Subcutaneous abdominal adipose tissue (tissue), 5 donors: ENCODE data around the gene BFSP1.

Source experiments
- H3K27ac ChIP-seq: one replicate; pipeline ENCODE4 v1.7.0; 2013; ENCODE audit warnings: low read depth, mild to moderate bottlenecking, inconsistent platforms, low read length, moderate library complexity
- H3K27me3 ChIP-seq, 5 donors: one replicate each; pipeline ENCODE4 v1.7.0; 2013; ENCODE audit warnings: low read length in 5 of 5, inconsistent platforms in 1 of 5; ENCODE audit not compliant: control insufficient read depth in 5 of 5, insufficient read depth in 4 of 5
- H3K36me3 ChIP-seq, 5 donors: one replicate each; pipeline ENCODE4 v1.7.0; 2013; ENCODE audit warnings: low read length in 5 of 5; ENCODE audit not compliant: control insufficient read depth in 5 of 5, insufficient read depth in 5 of 5
- H3K4me1 ChIP-seq, 5 donors: one replicate each; pipeline ENCODE4 v1.7.0; 2013; ENCODE audit warnings: low read length in 5 of 5, mild to moderate bottlenecking in 3 of 5, moderate library complexity in 1 of 5; ENCODE audit not compliant: control insufficient read depth in 5 of 5, insufficient read depth in 5 of 5
- H3K4me3 ChIP-seq, 5 donors: one replicate each; pipeline ENCODE4 v1.7.0; 2013; ENCODE audit warnings: low read length in 5 of 5, low read depth in 1 of 5
- H3K9ac ChIP-seq, 5 donors: one replicate each; pipeline ENCODE4 v1.7.0; 2013; ENCODE audit warnings: low read length in 5 of 5, mild to moderate bottlenecking in 4 of 5, moderate library complexity in 3 of 5
- H3K9me3 ChIP-seq, 5 donors: one replicate each; pipeline ENCODE4 v1.7.0; 2013; ENCODE audit warnings: low read length in 5 of 5; ENCODE audit not compliant: control insufficient read depth in 5 of 5
- donor health status: healthy.
- donor health status: healthy.
- donor health status: healthy.
- donor health status: healthy.
- donor health status: healthy.

The BFSP1 gene

GRCh38 chr20:17557675-17558006 lies 26.5 kb upstream of the BFSP1 start:
- no peaks in the 10 kb centered on the region for H3K27me3 ChIP-seq
- peak overlapping the region; percentile 21 for H3K27ac ChIP-seq
- no peaks in the 10 kb centered on the region for H3K36me3 ChIP-seq
- no peak overlapping the region for H3K4me3 ChIP-seq
- H3K9me3 ChIP-seq: no peaks in the 10 kb centered on the region
- H3K9ac ChIP-seq: peak overlapping the region in 1 of 5 donors; percentile 41
- H3K4me1 ChIP-seq: peaks cover 7 to 19% (median 11%) of the 10 kb centered on the region in 5 donors

GRCh38 chr20:17556837-17557674 lies 25.9 kb upstream of the BFSP1 start:
- H3K9me3 ChIP-seq: no peaks in the 10 kb centered on the region
- no peaks in the 10 kb centered on the region for H3K27me3 ChIP-seq
- H3K4me1 ChIP-seq: peaks cover 7 to 19% (median 11%) of the 10 kb centered on the region in 5 donors
- no peak overlapping the region for H3K9ac ChIP-seq
- H3K36me3 ChIP-seq: no peaks in the 10 kb centered on the region
- no peak overlapping the region for H3K4me3 ChIP-seq
- H3K27ac ChIP-seq: peak overlapping the region; percentile 21

DNA sequence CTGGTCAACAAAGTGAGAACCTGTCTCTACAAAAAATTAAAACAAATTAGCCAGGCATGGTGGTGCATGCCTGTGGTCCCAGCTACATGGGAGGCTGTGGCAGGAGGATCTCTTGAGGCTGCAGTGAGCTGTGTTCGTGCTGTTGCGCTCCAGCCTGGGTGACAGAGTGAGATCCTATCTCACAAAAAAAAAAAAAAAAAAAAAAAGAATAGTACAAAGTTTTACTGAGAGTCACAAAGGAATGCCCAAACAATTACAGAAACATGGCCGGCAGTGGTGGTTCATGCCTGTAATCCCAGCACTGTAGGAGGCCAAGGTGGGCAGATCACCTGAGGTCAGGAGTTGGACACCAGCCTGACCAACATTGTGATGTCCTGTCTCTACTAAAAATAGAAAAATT lies 23.9 kb upstream of the BFSP1 start:
- Histone ChIP-seq H3K27ac (no peak overlapping the region), H3K4me1 (peaks cover 7 to 19% (median 11%) of the 10 kb centered on the region in 5 donors), H3K27me3 (no peaks in the 10 kb centered on the region), H3K9ac (no peak overlapping the region), H3K36me3 (no peaks in the 10 kb centered on the region), H3K4me3 (no peak overlapping the region), H3K9me3 (no peaks in the 10 kb centered on the region)

DNA sequence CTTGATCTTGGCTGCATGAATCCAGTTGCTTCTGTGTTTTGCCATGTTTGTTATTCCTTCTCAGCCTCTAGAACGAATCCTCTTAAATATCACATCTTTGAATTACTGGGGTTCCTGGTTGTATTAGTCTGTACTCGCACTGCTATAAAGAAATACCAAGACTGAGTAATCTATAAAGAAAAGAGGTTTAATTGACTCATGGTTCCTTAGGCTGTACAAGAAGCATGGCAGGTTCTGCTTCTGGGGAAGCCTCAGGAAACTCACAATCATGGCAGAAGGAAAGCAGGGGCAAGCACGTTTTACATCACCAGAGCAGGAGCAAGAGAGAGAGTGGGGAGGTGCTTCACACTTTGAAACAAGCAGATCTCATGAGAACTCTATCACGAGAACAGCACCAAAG lies 18.0 kb upstream of the BFSP1 start:
- H3K9me3 ChIP-seq: no peaks in the 10 kb centered on the region
- no peak overlapping the region for H3K4me3 ChIP-seq
- no peak overlapping the region for H3K27ac ChIP-seq

GRCh38 chr20:17545127-17545526 lies 13.9 kb upstream of the BFSP1 start:
- Histone ChIP-seq H3K36me3 (no peaks in the 10 kb centered on the region), H3K4me3 (no peak overlapping the region), H3K9me3 (no peaks in the 10 kb centered on the region), H3K27ac (no peak overlapping the region), H3K27me3 (no peaks in the 10 kb centered on the region), H3K9ac (no peak overlapping the region), H3K4me1 (peaks cover 0 to 10% (median 4%) of the 10 kb centered on the region in 5 donors)

More for the DNA sequence above, 18.0 kb upstream of the BFSP1 start:
- H3K9ac ChIP-seq: no peak overlapping the region
- no peaks in the 10 kb centered on the region for H3K27me3 ChIP-seq
- no peaks in the 10 kb centered on the region for H3K36me3 ChIP-seq
- H3K4me1 ChIP-seq: peaks cover 0 to 1% (median 0%) of the 10 kb centered on the region in 5 donors

GRCh38 chr20:17543531-17544131 lies 12.5 kb upstream of the BFSP1 start:
- H3K27ac ChIP-seq: peak overlapping the region; percentile 76
- peaks cover 0 to 12% (median 4%) of the 10 kb centered on the region in 5 donors for H3K4me1 ChIP-seq
- no peaks in the 10 kb centered on the region for H3K9me3 ChIP-seq
- no peak overlapping the region for H3K4me3 ChIP-seq
- no peaks in the 10 kb centered on the region for H3K36me3 ChIP-seq
- H3K27me3 ChIP-seq: no peaks in the 10 kb centered on the region
- no peak overlapping the region for H3K9ac ChIP-seq

- Histone ChIP-seq H3K4me1 (peaks cover 0 to 13% (median 4%) of the 10 kb centered on the region in 5 donors), H3K36me3 (no peaks in the 10 kb centered on the region), H3K27me3 (no peaks in the 10 kb centered on the region), H3K27ac (peak overlapping the region; percentile 76), H3K9me3 (no peaks in the 10 kb centered on the region), H3K9ac (no peak overlapping the region), H3K4me3 (peak overlapping the region in 1 of 5 donors; percentile 23)
Measured at GRCh38 chr20:17542993-17543412, 11.8 kb upstream of the BFSP1 start.

GRCh38 chr20:17542481-17542880 lies 11.3 kb upstream of the BFSP1 start:
- Histone ChIP-seq H3K4me3 (no peak overlapping the region), H3K9me3 (no peaks in the 10 kb centered on the region), H3K27me3 (no peaks in the 10 kb centered on the region), H3K9ac (no peak overlapping the region), H3K4me1 (peaks cover 0 to 13% (median 4%) of the 10 kb centered on the region in 5 donors), H3K27ac (peak overlapping the region; percentile 76), H3K36me3 (no peaks in the 10 kb centered on the region)

DNA sequence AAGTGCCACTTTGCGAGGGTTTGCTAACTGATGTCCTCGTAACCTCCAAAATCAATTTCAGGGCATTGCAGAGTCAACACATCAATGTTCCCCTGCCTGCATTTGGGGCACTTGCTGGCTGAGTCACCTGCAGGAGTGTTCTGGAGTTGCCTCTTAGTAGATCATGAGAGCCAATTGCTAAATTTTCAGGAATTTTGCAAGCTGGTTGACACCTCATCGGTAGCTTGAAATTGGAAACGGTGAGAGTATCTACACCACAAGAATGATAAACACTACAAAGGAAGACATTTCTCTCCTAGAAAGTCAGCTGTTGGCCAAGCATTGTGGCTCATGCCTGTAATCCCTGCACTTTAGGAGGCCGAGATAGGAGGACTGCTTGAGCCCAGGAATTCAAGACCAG lies 10.8 kb upstream of the BFSP1 start:
- Histone ChIP-seq H3K36me3 (no peaks in the 10 kb centered on the region), H3K4me3 (no peak overlapping the region), H3K4me1 (peaks cover 0 to 13% (median 4%) of the 10 kb centered on the region in 5 donors), H3K9me3 (no peaks in the 10 kb centered on the region), H3K9ac (no peak overlapping the region), H3K27me3 (no peaks in the 10 kb centered on the region), H3K27ac (no peak overlapping the region)

DNA sequence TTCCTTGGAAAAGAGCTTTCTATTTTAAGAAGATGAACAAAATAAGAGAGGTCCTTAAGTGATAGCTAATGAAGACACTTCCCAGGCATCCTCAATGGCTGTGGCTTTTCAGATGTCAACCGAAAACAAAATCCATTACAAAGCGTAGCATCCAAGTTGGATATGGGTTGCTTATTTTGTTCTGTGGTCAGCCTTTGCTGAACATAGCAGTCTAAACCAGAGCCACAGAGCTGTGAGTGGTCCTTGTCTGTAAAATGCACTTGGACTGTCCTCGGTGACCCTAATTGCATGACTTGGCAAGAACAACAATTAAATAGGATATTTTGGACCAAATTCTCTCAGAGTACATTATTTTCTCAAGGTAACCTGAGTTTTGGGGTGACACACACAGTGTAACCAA lies 10.4 kb upstream of the BFSP1 start:
- no peaks in the 10 kb centered on the region for H3K27me3 ChIP-seq
- peaks cover 0 to 13% (median 4%) of the 10 kb centered on the region in 5 donors for H3K4me1 ChIP-seq
- H3K9ac ChIP-seq: no peak overlapping the region
- H3K27ac ChIP-seq: no peak overlapping the region
- H3K9me3 ChIP-seq: no peaks in the 10 kb centered on the region
- H3K36me3 ChIP-seq: no peaks in the 10 kb centered on the region
- H3K4me3 ChIP-seq: no peak overlapping the region
